OCI-LY1 (cell line): Measurements from ENCODE around the gene TACC3.

Source experiments
- H2AFZ ChIP-seq: fragments of 200-600 bp; sonication (generic), shearing (Covaris generic); 2 replicates; pipeline ENCODE4 v1.6.0; 2014; ENCODE audit warnings: antibody characterized with exemption, mild to moderate bottlenecking, low read length
- H3F3A ChIP-seq: fragments of 200-600 bp; sonication (generic), shearing (Covaris generic); 2 replicates; pipeline ENCODE4 v1.6.0; 2014; ENCODE audit warnings: mild to moderate bottlenecking, antibody characterized with exemption, low read length, moderate library complexity; ENCODE audit not compliant: insufficient read depth
- H3K27ac ChIP-seq: fragments of 200-600 bp; sonication (generic); 2 replicates; pipeline ENCODE4 v1.5.1; 2014; ENCODE audit warnings: low read length, mixed run types, mild to moderate bottlenecking, low read depth; ENCODE audit not compliant: poor library complexity, severe bottlenecking
- H3K27me3 ChIP-seq: fragments of 200-600 bp; sonication (generic); 2 replicates; pipeline ENCODE4 v1.6.0; 2014; ENCODE audit warnings: antibody characterized with exemption, mild to moderate bottlenecking, low read length, moderate library complexity; ENCODE audit not compliant: insufficient read depth
- H3K36me3 ChIP-seq: fragments of 200-600 bp; sonication (generic); 2 replicates; pipeline ENCODE4 v1.6.1; 2014; ENCODE audit warnings: mild to moderate bottlenecking, antibody characterized with exemption, low read length, moderate library complexity, mixed read lengths; ENCODE audit not compliant: insufficient read depth
- H3K4me1 ChIP-seq: fragments of 200-600 bp; sonication (generic); 2 replicates; pipeline ENCODE4 v1.5.1; 2014; ENCODE audit warnings: mild to moderate bottlenecking, low read length, moderate library complexity; ENCODE audit not compliant: insufficient read depth, severe bottlenecking
- H3K4me2 ChIP-seq: fragments of 200-600 bp; sonication (generic), shearing (Covaris generic); 2 replicates; pipeline ENCODE4 v1.6.1; 2014; ENCODE audit warnings: low read length
- H3K4me3 ChIP-seq: fragments of 200-600 bp; sonication (generic); 2 replicates; pipeline ENCODE4 v1.5.1; 2014; ENCODE audit warnings: low read length, low read depth, mild to moderate bottlenecking, mixed read lengths; ENCODE audit not compliant: poor library complexity, severe bottlenecking
- H3K79me2 ChIP-seq: fragments of 200-600 bp; shearing (Covaris generic); 2 replicates; pipeline ENCODE4 v1.6.1; 2016; ENCODE audit warnings: mixed run types, low read length, mixed read lengths; ENCODE audit not compliant: insufficient read depth
- H3K9ac ChIP-seq: fragments of 200-600 bp; sonication (generic), shearing (Covaris generic); 2 replicates; pipeline ENCODE4 v1.6.1; 2014; ENCODE audit warnings: mild to moderate bottlenecking, low read length, mixed read lengths
- H3K9me2 ChIP-seq: fragments of 200-600 bp; sonication (generic), shearing (Covaris generic); 2 replicates; pipeline ENCODE4 v1.6.1; 2014; ENCODE audit warnings: low read depth, mild to moderate bottlenecking, low read length, mixed read lengths
- H3K9me3 ChIP-seq: fragments of 200-600 bp; shearing (Covaris generic); 2 replicates; pipeline ENCODE4 v1.6.1; 2014; ENCODE audit warnings: low read length, mixed read lengths
- H4K20me1 ChIP-seq: fragments of 200-600 bp; sonication (generic), shearing (Covaris generic); 2 replicates; pipeline ENCODE4 v1.6.0; 2016; ENCODE audit warnings: mild to moderate bottlenecking, low read length; ENCODE audit not compliant: insufficient read depth
- CTCF ChIP-seq: fragments of 200-600 bp; sonication (generic), shearing (Covaris generic); IDR thresholded peaks from 2 replicates; pipeline ENCODE4 v1.5.1; 2017; ENCODE audit warnings: mild to moderate bottlenecking, antibody characterized with exemption, low read length, moderate library complexity, mixed read lengths
- EZH2 ChIP-seq: fragments of 200-600 bp; sonication (generic), shearing (Covaris generic); IDR thresholded peaks from 2 replicates; pipeline ENCODE4 v1.8.0; 2017; ENCODE audit warnings: borderline replicate concordance, mixed run types, mild to moderate bottlenecking, antibody characterized with exemption, low read length, moderate library complexity, mixed read lengths

The TACC3 gene

GRCh38 chr4:1686440-1687036, 34.8 kb upstream of the TACC3 start:
- H3K27ac ChIP-seq: no peak overlapping the region
- H3K9me3 ChIP-seq: no peaks in the 10 kb centered on the region
- no peaks in the 10 kb centered on the region for H3K9me2 ChIP-seq
- no peak overlapping the region for H3K9ac ChIP-seq
- H2AFZ ChIP-seq: no peak overlapping the region
- TF ChIP-seq EZH2 (no peak), CTCF (no peak)
- H3K4me2 ChIP-seq: no peak overlapping the region
- H3K27me3 ChIP-seq: no peaks in the 10 kb centered on the region
- no peaks in the 10 kb centered on the region for H3K79me2 ChIP-seq
- peaks cover 13% of the 10 kb centered on the region for H3K36me3 ChIP-seq
- H3K4me1 ChIP-seq: peaks cover 15% of the 10 kb centered on the region
- no peaks in the 10 kb centered on the region for H4K20me1 ChIP-seq
- H3F3A ChIP-seq: no peaks in the 10 kb centered on the region
- H3K4me3 ChIP-seq: no peak overlapping the region

GRCh38 chr4:1690698-1691097, 30.6 kb upstream of the TACC3 start:
- no peak overlapping the region for H3K4me3 ChIP-seq
- no peaks in the 10 kb centered on the region for H3K9me2 ChIP-seq
- TF ChIP-seq EZH2: no peak
- no peak for TF ChIP-seq CTCF
- no peaks in the 10 kb centered on the region for H3K27me3 ChIP-seq
- no peaks in the 10 kb centered on the region for H3K4me1 ChIP-seq
- peaks cover 50% of the 10 kb centered on the region for H3K36me3 ChIP-seq
- H3K27ac ChIP-seq: no peak overlapping the region
- no peaks in the 10 kb centered on the region for H3K9me3 ChIP-seq
- no peaks in the 10 kb centered on the region for H3K79me2 ChIP-seq
- no peak overlapping the region for H2AFZ ChIP-seq
- no peak overlapping the region for H3K4me2 ChIP-seq
- no peaks in the 10 kb centered on the region for H4K20me1 ChIP-seq
- H3F3A ChIP-seq: no peaks in the 10 kb centered on the region
- H3K9ac ChIP-seq: no peak overlapping the region

- TF ChIP-seq EZH2: no peak
- no peak for TF ChIP-seq CTCF
- no peak overlapping the region for H3K4me3 ChIP-seq
- H3K79me2 ChIP-seq: no peaks in the 10 kb centered on the region
- H3K9ac ChIP-seq: no peak overlapping the region
- H3K9me2 ChIP-seq: no peaks in the 10 kb centered on the region
- no peak overlapping the region for H2AFZ ChIP-seq
- H3K9me3 ChIP-seq: no peaks in the 10 kb centered on the region
- no peak overlapping the region for H3K4me2 ChIP-seq
- no peaks in the 10 kb centered on the region for H3F3A ChIP-seq
- peaks cover 61% of the 10 kb centered on the region for H3K36me3 ChIP-seq
- H3K4me1 ChIP-seq: no peaks in the 10 kb centered on the region
- no peaks in the 10 kb centered on the region for H3K27me3 ChIP-seq
- no peaks in the 10 kb centered on the region for H4K20me1 ChIP-seq
- no peak overlapping the region for H3K27ac ChIP-seq
These were observed 29.5 kb upstream of the TACC3 start for GRCh38 chr4:1691737-1692373.
